Upper lobe of left lung (tissue), 6 donors: ENCODE results near the gene MMP15. TPM values are rescaled to one million over a fixed set of nuclear protein-coding genes. Genes with fewer than 3 reads are reported as not detected.

Experiments used
- ATAC-seq, 2 donors: fragments of 200-7000 bp; cut with Tn5 transposase; one replicate each; pipeline ENCODE4 v1.9.1; 2022; ENCODE audit warnings: mild to moderate bottlenecking in 2 of 2, moderate library complexity in 2 of 2; ENCODE audit not compliant: low FRiP score in 2 of 2
- DNase-seq, 2 donors: peaks; one replicate each; pipeline ENCODE4 v3.0.0-alpha.2; 2019 to 2020
- H3K27ac ChIP-seq, 4 donors: fragments of 200-600 bp; sonication (generic); one replicate each; pipeline ENCODE4 v1.5.1; 2016 to 2019
- H3K27me3 ChIP-seq, 4 donors: fragments of 200-600 bp; sonication (generic); one replicate each; pipeline ENCODE4 v1.5.1; 2017 to 2019
- H3K36me3 ChIP-seq, 4 donors: fragments of 200-600 bp; sonication (generic); one replicate each; pipeline ENCODE4 v1.5.1; 2016 to 2019
- H3K4me1 ChIP-seq, 4 donors: fragments of 200-600 bp; sonication (generic); one replicate each; pipeline ENCODE4 v1.5.1; 2018 to 2019
- H3K4me3 ChIP-seq, 4 donors: fragments of 200-600 bp; sonication (generic); one replicate each; pipeline ENCODE4 v1.5.1; 2017 to 2019; ENCODE audit warnings: mild to moderate bottlenecking in 2 of 4, moderate library complexity in 1 of 4
- H3K9me3 ChIP-seq, 4 donors: fragments of 200-600 bp; sonication (generic); one replicate each; pipeline ENCODE4 v1.5.1; 2018 to 2019
- EP300 ChIP-seq, 4 donors: sonication (generic); formaldehyde crosslinking; IDR thresholded peaks; one replicate each; pipeline ENCODE4 v1.5.1; 2017; ENCODE audit warnings: antibody characterized with exemption in 4 of 4, control low read depth in 2 of 4
- POLR2A ChIP-seq, 4 donors: fragments of 450-650 bp; IDR thresholded peaks; one replicate each; pipeline ENCODE4 v1.5.1; 2016 to 2017; ENCODE audit warnings: antibody characterized with exemption in 4 of 4, mild to moderate bottlenecking in 2 of 4
- POLR2AphosphoS5 ChIP-seq, 2 donors: sonication (generic); formaldehyde crosslinking; IDR thresholded peaks; one replicate each; pipeline ENCODE4 v1.5.1; 2017; ENCODE audit warnings: antibody characterized with exemption in 2 of 2
- WGBS, 2 donors: methylation state at CpG; one replicate each; pipeline ENCODE4 v1.1.5; 2017 to 2018; 5-methylcytosine and 5-hydroxymethylcytosine counted together
- total RNA-seq, 6 donors: library from RNA; depleted of rRNA in 4 of 6; stranded (reverse); fragments of >200 nt in 4 of 6; gene quantifications; one replicate each; pipeline versions ENCODE4 v1.1.0 to v1.2.1, GENCODE V29; 2016 to 2021
- TF ChIP-seq, protein P1 (sequence below), 6 experiments: fragments of 450-650 bp in 4 of 6; fragments of 200-600 bp in 2 of 6; sonication (generic) in 2 of 6; IDR thresholded peaks; one replicate each; pipeline ENCODE4 v1.5.1; 2016 to 2019; ENCODE audit warnings: antibody characterized with exemption in 6 of 6
- donor health status: DM: no; HTN: no; CAD: no; lungs with moderate emphysema.
- donor health status: DM: no; HTN: yes; CAD: no; lungs with severe emphysema.

The MMP15 gene
- total RNA-seq, 6 donors from 2014 or later = 14.7 to 30.5 (median 25.3) TPM

GRCh38 chr16:58009856-58010416, 15.6 kb upstream of the MMP15 start:
- TF ChIP-seq, protein P1, sequence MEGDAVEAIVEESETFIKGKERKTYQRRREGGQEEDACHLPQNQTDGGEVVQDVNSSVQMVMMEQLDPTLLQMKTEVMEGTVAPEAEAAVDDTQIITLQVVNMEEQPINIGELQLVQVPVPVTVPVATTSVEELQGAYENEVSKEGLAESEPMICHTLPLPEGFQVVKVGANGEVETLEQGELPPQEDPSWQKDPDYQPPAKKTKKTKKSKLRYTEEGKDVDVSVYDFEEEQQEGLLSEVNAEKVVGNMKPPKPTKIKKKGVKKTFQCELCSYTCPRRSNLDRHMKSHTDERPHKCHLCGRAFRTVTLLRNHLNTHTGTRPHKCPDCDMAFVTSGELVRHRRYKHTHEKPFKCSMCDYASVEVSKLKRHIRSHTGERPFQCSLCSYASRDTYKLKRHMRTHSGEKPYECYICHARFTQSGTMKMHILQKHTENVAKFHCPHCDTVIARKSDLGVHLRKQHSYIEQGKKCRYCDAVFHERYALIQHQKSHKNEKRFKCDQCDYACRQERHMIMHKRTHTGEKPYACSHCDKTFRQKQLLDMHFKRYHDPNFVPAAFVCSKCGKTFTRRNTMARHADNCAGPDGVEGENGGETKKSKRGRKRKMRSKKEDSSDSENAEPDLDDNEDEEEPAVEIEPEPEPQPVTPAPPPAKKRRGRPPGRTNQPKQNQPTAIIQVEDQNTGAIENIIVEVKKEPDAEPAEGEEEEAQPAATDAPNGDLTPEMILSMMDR (IDR thresholded peaks at IDR 0.05) = no peak
- TF ChIP-seq EP300 (IDR thresholded peaks at IDR 0.05) (no peak), POLR2A (IDR thresholded peaks at IDR 0.05) (no peak), POLR2AphosphoS5 (IDR thresholded peaks at IDR 0.05) (no peak)
- ATAC-seq = no peak
- Histone ChIP-seq H3K27me3 (no peaks in the 10 kb centered on the region), H3K4me1 (peaks cover 2 to 3% (median 2%) of the 10 kb centered on the region in 4 donors), H3K9me3 (no peaks in the 10 kb centered on the region), H3K27ac (no peak overlapping the region), H3K36me3 (peaks cover 9 to 53% (median 26%) of the 10 kb centered on the region in 4 donors), H3K4me3 (no peak overlapping the region)
- no peak for DNase-seq
- WGBS, 2 donors = 96 to 97% methylated on average over 11 of the region's 11 CpGs

- WGBS, 2 donors = 83 to 87% methylated on average over 3 of the region's 3 CpGs
- no peak for ATAC-seq
- TF ChIP-seq POLR2AphosphoS5 (IDR thresholded peaks at IDR 0.05) (no peak), POLR2A (IDR thresholded peaks at IDR 0.05) (no peak), EP300 (IDR thresholded peaks at IDR 0.05) (no peak)
- TF ChIP-seq, protein P1 (IDR thresholded peaks at IDR 0.05) = no peak
These were observed 14.7 kb upstream of the MMP15 start for GRCh38 chr16:58010886-58011285.

DNA sequence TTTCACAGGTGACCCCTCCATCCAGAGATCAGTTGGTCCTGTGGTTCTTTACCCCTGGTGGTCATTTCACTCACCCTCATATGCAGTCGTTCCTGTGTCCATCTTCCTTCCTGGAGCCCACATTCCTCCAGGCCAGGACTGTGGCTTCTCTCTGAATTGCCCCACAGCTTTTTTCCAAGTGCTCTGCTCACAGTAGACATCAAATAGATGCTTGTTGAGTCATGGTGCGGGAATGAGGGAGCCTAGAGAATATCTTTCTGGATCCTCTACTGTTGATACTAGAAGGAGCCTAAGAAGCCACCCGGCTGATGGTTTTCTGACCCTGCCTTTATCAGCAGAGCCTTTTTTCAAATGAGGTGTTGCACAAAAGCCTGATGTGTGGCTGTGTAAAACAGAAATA, 13.9 kb upstream of the MMP15 start:
- Histone ChIP-seq H3K36me3 (peaks cover 9 to 41% (median 26%) of the 10 kb centered on the region in 4 donors), H3K4me3 (no peak overlapping the region), H3K9me3 (no peaks in the 10 kb centered on the region), H3K27me3 (no peaks in the 10 kb centered on the region), H3K27ac (no peak overlapping the region), H3K4me1 (no peaks in the 10 kb centered on the region)
- TF ChIP-seq POLR2AphosphoS5 (IDR thresholded peaks at IDR 0.05) (no peak), POLR2A (IDR thresholded peaks at IDR 0.05) (no peak), EP300 (IDR thresholded peaks at IDR 0.05) (no peak)
- TF ChIP-seq, protein P1 (IDR thresholded peaks at IDR 0.05) = no peak
- ATAC-seq (no peak), DNase-seq (no peak)
- WGBS, 2 donors = 81 to 82% methylated on average over 3 of the region's 3 CpGs

More at GRCh38 chr16:58010886-58011285, 14.7 kb upstream of the MMP15 start:
- Histone ChIP-seq H3K9me3 (no peaks in the 10 kb centered on the region), H3K27me3 (no peaks in the 10 kb centered on the region), H3K36me3 (peaks cover 9 to 49% (median 26%) of the 10 kb centered on the region in 4 donors), H3K27ac (no peak overlapping the region), H3K4me1 (no peaks in the 10 kb centered on the region), H3K4me3 (no peak overlapping the region)
- no peak for DNase-seq

DNA sequence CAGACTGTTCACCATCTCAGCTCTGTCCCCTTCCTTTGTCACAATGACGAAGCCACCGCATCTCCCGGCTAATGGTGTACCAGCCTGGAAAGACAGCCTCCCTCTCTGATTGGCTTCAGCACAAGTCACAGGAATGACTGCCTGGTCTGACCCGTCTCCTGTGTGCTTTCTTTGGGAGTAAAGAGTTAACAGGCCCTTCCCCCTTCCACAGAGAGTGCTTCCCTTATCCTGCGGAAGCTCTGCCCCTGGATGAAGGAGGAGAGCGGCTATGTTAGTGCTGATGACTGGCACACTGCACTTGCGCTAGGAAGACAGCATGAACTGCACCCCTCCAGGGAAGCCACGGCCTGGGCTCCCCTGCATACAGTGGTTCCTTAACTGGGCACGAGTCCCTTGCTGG, 13.1 kb upstream of the MMP15 start:
- Histone ChIP-seq H3K4me1 (no peaks in the 10 kb centered on the region), H3K9me3 (no peaks in the 10 kb centered on the region), H3K27me3 (no peaks in the 10 kb centered on the region), H3K27ac (no peak overlapping the region), H3K36me3 (peaks cover 9 to 39% (median 26%) of the 10 kb centered on the region in 4 donors), H3K4me3 (no peak overlapping the region)
- TF ChIP-seq POLR2AphosphoS5 (IDR thresholded peaks at IDR 0.05) (no peak), POLR2A (IDR thresholded peaks at IDR 0.05) (no peak)
- DNase-seq (no peak), ATAC-seq (no peak)
- WGBS, 2 donors = 73 to 75% methylated on average over 6 to 9 of the region's 9 CpGs

- Histone ChIP-seq H3K4me1 (no peaks in the 10 kb centered on the region), H3K27me3 (no peaks in the 10 kb centered on the region), H3K9me3 (no peaks in the 10 kb centered on the region), H3K27ac (no peak overlapping the region), H3K4me3 (no peak overlapping the region), H3K36me3 (peaks cover 9 to 40% (median 28%) of the 10 kb centered on the region in 4 donors)
- no peak for TF ChIP-seq POLR2A (IDR thresholded peaks at IDR 0.05)
- TF ChIP-seq, protein P1 (IDR thresholded peaks at IDR 0.05) = no peak
- TF ChIP-seq EP300 (IDR thresholded peaks at IDR 0.05) = no peak
- TF ChIP-seq POLR2AphosphoS5 (IDR thresholded peaks at IDR 0.05) = no peak
- DNase-seq = no peak
- ATAC-seq = no peak
- WGBS, 2 donors = 87 to 92% methylated on average over 9 of the region's 9 CpGs
These were observed 12.2 kb upstream of the MMP15 start for GRCh38 chr16:58013201-58013956.
